Measurements from ENCODE around the gene MIAT.
"Not testable (repeated sequence)": the region's sequence is repeated elsewhere in the genome, so short reads cannot be mapped to it uniquely, and the experiment has no call there.

Gene MIAT

DNA sequence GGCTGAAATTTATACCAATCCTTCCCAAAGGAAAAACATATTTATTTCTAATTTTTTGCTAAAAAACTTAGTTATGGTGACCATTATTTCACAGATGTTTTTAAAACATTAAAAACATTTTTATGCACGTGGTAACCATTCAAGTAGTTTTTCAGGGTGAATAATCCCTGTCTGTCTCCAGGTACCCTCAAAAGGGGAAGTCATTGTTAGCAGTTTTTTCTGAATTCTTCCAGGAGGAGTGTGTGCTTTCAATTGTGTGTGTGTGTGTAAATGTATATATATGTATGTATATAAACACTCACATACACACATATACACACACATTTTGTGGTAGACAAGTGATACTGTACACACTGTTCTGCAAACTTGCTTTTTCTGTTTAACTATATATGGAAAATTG is 43.9 kb downstream of the MIAT start:
- DNase-seq: no peak

DNA sequence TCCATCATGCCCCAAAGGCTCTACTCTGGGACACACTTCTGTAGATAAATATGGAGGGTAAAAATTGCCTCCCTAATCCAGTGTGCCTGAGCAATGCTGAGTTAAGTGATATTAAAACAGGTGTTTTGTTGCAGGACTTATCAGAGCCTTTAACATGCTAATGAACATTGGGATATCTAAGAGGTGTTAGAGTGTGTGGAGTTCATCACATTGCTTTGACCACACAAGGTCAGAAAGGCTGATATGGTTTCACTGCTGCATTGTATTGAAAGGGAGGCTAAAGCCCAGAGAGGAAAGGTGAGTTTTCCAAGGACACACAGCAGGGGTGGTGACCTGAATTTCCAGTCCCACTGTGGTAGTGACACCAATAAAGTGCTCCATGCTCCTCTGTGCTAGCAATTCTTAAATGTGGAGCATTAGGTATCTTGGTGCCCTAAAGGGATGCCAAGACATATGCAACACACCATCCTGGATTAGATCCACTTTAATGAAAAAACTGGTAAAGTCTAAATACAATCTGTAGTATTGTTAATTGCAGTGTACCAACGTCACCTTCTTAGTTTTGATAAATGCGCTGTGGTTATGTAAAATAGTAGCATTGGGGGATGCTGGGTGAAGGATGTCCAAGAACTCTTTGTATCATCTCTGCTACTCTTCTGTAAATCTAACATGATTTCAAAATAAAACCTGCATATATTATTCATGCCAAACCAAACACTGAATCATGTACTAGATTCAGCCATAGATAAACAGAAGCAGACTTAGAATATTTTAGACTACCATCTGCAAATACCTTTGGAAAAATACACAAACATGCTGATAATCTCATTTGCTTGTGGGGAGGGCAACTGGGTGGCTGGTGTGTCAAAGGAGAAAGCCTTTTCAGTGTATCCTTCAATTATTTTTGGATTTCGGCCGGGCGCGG is 45.8 kb downstream of the MIAT start:
- no peak for DNase-seq

DNA sequence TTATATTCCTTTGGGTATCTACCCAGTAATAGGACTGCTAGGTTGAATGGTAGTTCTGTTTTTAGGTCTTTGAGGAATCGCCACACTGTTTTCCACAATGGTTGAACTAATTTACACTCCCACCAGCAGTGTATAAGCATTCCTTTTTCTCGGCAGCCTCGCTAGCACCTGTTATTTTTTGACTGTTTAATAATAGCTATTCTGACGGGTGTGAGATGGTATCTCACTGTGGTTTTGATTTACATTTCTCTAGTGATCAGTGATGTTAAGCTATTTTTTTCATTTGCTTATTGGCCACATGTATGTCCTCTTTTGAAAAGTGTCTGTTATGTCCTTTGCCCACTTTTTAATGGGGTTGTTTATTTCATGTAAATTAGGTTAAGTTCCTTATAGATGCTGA is 48.0 kb downstream of the MIAT start:
- DNase-seq: not testable (repeated sequence)

DNA sequence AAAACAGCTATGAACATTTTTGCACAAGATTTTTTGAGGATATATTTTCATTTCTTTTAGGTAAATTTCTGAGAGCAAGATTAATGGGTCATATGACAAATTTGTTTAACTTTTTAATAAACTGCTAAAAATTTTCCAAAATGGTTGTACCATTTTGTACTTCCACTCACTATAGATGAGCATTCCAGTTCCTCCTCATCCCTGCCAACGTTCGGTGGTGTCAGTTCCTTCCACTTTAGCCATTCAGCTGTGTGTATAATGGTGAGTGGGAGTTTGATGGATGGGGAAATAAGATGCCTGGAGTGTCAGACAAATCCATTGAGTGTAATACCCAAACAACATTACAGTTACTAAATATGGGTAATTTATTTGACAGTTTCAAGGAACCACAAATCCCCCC is 49.7 kb downstream of the MIAT start:
- no peak for DNase-seq

DNA sequence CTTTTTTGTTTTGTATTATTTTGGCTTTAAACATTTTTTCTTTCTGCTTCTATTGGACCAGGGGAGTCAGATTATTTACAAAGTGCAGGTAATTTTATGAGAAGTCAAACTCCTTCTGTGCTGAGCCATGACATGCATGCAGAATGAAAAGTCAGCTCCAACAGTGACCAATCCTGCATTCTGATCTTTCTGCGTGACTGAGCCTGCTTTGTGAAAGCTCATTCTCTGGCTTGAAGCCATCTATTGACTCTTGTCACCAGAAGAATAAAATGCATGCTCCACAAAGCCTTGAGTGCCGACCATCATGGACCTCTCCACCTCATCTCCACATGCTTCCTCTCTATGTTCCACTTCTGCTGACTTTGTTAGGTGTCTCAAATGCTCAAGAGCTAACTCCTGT is 50.2 kb downstream of the MIAT start:
- no peak for DNase-seq

DNA sequence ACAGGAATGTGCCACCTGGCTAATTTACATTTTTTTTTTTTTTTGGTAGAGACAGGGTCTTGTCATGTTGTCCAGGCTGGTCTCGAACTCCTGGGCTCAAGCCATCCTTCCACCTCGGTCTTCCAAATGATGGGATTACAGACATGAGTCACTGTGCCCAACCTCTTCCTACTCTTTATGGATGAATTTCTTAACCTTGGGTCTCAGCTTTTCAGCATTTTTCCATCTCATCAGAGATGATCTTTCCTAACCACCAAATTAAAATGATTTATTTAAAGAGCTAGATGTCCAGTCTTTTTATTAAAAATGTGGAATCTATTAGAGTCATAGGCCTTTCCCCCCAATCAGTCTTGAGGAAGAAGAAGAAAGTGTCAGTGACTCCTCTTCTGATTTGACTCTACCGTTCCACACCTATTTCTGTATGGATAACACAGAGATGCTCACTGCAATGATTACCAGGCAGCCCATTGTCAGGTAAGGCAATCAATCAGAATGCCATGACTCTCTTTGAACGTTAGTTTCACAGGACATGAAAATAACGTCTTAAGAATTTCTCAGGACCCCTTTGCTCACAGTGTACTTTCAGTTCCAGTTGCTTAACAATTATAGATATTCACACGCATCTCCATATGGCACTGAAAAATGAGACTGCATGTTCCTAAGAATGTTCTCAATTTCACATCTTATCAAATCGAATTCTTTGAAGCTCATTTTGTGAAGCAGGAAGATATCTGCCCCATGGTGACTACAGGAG is 51.0 kb downstream of the MIAT start:
- DNase-seq: no peak

DNA sequence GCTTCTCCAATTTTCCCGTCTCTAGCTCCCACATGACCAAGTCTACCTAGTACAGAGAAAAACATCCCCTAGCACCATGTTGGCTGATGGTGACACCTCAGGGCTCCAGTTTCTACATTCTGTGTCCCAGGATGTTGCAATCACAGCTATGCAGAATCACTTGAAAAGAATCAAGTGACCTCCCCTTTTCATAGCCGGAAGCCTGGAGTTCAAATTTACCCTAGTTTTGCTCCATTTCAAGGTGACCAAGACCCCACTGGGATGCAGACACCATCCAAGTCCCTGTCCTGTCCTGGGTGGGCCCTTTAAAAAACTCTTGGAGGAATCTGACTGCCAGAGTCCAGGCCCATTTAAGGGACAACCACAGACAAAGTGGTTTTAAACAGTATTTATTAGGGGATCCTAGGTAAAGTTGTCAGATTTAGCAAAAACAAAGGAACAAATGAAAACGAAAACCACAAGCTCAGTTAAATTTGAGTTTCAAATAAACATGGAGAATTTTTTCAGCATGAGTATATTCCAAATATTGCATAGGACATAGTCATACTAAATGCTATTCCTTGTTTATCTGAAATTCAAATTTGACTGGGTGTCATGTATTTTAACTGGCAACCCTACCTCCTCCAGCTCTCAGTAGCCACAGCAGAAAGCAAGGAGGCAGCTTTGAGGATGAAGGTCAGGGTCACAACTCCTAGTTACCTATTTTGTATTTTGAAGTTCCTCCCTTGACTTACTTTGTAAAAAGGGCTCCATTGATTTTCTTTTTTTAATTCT is 52.4 kb downstream of the MIAT start:
- no peak for DNase-seq

DNA sequence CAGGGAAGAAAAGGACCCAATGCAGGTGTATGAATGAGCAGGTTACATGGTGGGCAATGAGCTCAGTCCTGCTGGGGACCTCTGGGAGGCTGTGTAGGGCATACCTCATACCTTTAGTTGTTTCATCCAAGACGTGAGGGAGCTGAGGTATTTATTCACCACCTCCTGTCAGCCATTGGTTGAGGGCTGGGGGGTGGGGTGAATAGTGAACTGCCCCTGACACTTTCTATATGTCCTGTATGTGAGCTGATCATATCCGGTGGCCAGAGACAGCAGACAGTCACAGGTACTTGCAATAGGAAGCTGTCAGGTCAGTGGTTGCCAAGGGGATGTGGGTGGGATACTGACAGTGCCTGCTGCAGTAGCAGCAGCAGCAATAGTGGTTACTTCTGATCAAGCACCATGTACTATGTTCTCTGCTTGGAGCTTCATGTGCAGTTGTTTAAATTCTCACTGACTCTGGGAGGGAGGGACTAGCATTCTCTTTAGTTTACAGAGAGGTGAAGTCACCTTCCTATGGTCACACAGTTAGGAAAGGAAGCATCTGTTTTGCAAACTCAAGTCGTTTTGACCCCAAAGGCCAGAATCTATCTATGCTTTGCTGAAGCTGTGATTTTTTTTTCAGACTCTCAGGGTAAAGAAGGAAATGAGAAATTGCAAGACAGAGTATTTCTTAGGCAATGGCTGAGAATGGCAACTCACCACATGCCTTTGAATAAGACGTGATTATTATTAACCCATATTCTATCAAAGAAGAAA is 54.0 kb downstream of the MIAT start:
- peak; percentile 53 for DNase-seq

DNA sequence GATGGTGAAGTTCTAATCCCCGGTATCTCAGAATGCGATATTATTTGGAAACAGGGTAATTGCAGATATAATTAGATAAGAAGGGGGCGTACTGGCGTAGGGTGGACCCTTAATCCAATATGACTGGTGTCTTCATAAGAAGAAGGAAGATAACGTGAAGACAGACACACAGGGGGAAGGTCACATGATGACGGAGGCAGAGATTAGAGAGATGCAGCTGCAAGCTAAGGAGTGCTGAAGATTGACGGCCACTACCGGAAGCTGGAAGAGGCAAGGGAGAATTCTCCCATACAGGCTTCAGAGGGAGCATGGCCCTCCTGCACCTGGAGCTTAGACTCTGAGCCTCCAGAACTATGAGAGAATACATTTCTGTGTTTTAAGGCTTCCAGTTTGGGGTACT is 54.8 kb downstream of the MIAT start:
- no peak for DNase-seq

DNA sequence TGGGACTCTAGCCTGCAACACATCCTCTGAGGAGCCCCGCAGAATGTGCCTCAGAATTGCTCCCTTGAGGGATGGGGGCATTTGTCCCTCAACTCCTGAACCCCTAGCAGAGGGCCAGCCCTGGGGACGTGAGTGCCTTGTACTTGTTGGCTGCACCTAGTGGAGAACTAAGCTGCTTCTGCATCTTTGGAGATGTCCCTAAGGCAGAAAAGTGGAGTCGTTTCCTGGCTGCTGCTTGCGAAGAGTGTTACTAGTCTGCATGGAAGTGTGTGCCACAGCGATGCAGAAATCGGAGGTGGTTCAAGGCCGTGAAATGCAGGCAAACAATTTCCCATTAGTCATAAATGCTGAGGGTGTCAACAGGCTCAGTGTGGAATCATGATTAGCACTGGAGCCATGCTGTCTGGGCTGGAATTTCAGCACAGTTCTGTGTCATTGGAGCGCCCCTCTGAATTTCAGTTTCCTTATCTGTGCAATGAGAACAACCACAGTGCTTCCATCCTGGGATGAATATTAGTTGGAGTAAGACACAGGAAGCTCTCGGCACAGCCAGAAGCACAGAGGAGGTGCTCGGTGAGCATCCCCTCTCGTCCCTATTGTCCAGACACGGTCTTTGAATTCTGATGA is 56.5 kb downstream of the MIAT start:
- no peak for DNase-seq

DNA sequence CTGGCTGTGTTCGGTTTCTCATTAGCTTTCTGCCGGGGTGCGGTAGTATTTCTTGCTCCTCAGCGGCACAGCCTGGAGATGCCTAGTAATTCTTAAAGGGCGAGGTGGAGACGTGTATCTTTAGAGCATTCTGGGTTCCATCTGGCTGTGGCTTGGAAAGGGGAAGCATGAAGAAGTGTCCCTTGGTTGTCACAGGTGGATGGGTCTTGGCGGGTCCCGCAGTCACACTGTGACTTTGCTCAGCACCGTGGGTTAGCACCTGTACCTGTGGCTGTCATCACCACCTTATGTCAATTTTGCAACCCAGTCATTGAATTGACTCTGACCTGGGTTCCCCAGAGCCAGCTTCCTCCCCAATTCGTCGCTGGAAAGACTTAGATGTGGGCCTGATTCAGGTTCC is 57.6 kb downstream of the MIAT start:
- DNase-seq: no peak

DNA sequence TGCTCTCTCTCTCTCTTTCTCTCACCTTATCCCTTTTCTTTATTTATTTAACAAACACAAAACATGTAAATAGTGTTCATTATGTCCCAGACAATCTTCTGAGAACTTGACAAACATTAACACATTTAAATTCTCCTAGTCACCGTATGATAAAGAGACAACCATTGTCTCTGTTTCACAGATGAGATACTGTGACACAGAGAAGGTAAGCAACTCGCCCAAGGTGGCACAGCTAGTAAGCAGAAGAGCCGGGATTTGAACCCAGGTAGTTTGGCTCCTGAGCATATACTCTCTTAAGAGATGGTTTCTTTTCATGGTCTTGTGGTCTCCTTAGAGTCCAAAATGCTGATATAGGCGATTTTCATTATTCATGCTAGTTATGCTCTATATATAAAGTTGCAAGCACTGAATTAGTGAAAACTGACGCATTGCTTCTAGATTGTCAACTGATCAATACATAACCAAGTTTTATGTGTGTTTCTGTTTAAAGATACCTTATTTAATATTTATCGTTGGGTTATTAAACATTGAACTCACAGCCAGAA is 58.1 kb downstream of the MIAT start:
- DNase-seq: no peak

DNA sequence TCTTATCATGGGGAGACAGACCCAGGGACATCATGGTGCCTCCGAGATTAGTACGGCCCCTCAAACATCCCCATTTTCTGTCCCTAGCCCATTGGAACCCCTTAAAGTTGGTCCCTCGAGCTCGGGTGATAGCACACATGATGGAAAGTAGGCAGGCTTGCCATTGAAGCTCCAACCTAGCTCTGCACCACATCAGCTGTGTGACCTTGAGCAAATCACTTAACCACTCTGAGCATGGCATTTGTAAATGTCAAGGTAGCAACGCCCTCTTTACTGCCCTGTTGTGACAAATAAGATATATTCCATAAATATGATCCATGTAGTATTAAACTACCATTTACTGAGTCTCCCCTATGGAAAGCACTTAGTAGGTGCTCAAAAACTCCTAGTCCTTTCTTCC is 61.1 kb downstream of the MIAT start:
- DNase-seq: no peak

DNA sequence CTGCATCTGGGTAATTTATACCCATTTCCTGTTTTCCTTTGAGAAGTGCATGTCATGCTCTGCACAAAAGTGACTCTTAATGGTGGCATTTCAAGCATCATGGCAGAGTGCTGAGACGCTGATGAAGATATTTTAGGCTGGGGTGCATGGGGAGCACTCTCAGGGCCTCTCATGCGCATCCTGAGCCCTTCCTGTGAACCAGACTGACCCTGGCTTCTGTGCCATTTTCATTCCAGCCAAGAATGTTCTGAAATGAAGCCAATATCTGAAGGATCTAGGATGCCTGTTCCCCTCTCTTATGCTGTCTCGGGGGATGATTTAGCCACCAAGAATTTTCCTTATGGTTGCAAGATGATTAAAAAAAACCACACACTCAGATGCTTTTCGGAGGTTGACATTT is 61.5 kb downstream of the MIAT start:
- DNase-seq: no peak

DNA sequence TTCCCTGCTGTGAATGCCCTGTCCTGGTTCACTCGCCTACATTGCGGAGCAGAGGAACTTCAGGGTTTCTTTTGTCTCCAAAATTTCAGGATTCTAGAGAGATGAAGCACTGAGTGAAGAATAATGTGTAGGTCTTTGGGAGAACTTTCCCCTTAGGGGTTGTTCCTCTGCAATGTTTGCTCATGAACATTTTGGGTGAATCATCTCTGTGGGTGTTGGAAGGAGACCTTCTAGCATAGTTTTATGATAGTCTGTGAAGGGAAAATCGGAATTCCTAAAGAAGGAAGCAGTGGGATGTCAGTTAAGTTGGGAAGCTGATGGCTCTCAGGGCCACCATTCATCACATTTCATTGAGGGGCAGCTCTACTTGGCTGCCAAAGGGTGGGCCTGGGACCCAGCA is 64.8 kb downstream of the MIAT start:
- no peak for DNase-seq

DNA sequence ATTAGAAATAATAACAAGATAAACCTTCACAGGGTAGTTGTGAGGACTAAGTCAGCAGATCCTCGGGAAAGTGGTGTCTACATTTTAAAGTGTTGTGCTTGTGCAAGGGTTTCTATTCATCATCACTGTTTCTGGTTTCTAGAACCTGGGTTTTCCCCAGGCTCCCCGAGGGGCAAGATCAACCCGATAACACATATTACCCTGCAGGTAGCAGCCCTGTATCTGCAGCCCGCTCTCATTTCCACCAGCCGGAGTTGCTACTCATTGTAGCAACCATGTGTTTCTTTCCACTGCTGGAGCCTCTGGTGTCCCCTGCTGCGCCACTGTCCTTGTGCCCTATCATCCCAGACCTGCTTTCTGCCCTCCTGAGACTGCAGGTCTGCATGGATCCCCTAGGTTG is 67.0 kb downstream of the MIAT start:
- peak; percentile 5 for DNase-seq

DNA sequence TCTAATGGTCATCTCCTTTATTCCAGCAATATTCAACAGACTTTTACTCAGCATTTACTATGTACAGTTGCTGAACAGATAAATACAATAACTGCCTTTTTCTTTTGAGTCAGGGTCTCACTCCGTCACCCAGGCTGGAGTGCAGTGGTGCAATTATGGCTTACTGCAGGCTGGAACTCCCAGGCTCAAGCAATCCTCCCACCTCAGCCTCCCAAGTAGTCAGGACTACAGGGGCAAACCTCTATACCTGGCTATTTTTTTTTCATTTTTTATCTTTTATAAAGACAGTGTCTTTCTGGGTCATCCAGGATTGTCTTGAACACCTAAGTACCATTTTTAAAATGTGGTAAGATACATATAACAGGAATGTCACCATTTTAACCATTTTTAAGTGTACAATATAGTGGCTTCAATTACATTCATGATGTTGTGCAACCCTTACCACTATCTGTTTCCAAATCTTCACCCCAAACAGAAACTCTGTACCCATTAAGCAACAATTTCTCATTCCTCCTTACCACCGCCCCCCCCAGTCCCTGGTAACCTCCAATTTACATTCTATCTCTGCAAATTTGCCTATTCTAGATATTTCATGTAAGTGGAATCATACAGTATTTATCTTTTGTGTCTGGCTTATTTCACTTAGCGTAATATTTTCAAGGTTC is 67.8 kb downstream of the MIAT start:
- peak; percentile 33 for DNase-seq

All from inflammatory macrophage treated with lipopolysaccharide for 4 hours (primary cell).